8988T (cell line): Measurements from ENCODE around the gene SLC12A7.
A peak's percentile ranks its signal among the peaks of the same experiment; 100 is the strongest.

Experiments used
- DNase-seq: peaks from one replicate; pipeline ENCODE4 v3.0.0; 2011

SLC12A7 gene

GRCh38 chr5:1045960-1046560, 65.8 kb downstream of the SLC12A7 start:
- no peak for DNase-seq

- no peak for DNase-seq
These were observed 67.7 kb downstream of the SLC12A7 start for GRCh38 chr5:1044117-1044516.

- DNase-seq = no peak
These were observed 68.5 kb downstream of the SLC12A7 start for GRCh38 chr5:1043327-1043726.

DNA sequence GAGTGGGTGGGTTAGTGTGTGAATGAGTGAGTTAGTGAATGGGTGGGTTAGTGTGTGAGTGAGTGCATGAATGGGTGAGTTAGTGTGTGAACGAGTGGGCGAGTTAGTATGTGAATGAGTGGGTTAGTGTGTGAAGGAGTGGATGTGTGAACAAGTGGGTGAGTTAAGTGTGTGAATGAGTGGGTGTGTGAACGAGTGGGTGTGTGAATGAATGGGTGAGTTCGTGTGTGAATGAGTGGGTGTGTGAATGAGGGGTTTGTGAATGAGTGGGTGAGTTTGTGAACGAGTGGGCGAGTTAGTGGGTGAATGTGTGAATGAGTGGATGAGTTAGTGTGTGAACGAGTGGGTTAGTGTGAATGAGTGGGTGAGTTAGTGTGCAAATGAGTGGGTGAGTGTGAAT, 69.2 kb downstream of the SLC12A7 start:
- DNase-seq = no peak

GRCh38 chr5:1041225-1042143, 70.4 kb downstream of the SLC12A7 start:
- no peak for DNase-seq

- peak; percentile 8 for DNase-seq
These were observed 71.3 kb downstream of the SLC12A7 start for GRCh38 chr5:1040571-1040970.

DNA sequence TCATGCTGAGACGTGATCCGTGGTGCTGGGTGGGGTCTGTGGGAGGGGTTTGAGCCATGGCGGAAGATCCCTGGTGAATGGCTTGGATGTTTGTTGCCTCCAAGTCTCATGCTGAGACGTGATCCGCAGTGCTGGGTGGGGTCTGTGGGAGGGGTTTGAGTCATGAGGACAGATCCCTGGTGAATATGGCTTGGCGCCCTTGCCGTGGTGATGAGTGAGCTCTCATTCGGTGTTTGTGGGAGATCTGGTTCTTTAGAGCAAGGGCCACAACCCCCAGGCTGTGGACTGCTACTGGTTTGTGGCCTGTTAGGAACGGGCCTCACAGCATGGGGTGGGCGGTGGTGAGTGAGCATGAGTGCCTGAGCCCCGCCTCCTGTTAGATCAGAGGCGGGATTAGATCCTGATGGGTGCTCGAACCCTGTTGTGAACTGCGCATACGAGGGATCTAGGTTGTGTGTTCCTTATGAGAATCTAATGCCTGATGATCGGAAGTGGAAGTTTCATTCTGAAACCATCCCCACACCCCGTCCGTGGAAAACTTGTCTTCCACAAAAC, 72.1 kb downstream of the SLC12A7 start:
- DNase-seq = no peak

GRCh38 chr5:1039210-1039548, 72.7 kb downstream of the SLC12A7 start:
- peak; percentile 9 for DNase-seq

GRCh38 chr5:1038417-1039209, 73.2 kb downstream of the SLC12A7 start:
- peak; percentile 26 for DNase-seq

GRCh38 chr5:1037671-1038416, 74.0 kb downstream of the SLC12A7 start:
- DNase-seq = peak; percentile 22

DNA sequence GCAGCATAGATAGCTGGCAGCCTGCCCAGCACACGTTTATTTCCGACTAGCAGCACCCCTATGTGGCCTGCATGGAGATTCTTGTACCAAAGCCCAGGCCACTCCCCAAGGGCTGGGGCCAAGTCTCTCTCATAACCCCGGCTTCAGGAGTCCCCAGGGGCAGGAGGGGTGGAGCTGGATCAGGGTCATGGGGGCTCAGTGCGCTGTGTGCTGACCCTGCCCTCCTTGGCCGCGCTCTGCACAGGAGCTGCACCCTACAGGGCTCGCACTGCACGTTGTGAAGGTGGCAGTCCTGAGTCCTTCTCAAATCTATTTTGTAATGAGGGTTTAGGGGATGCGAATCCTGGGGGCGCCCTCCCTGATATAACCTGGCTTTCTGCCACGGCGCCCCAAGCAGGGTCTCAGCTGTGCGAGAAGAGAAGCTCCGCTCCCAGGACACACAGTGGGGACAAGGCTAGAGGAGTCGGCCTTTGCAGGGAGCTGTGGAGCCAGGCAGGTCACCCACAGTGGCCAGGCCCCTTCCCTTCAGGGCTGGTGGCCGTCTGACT, 74.7 kb downstream of the SLC12A7 start:
- DNase-seq = peak; percentile 28

DNA sequence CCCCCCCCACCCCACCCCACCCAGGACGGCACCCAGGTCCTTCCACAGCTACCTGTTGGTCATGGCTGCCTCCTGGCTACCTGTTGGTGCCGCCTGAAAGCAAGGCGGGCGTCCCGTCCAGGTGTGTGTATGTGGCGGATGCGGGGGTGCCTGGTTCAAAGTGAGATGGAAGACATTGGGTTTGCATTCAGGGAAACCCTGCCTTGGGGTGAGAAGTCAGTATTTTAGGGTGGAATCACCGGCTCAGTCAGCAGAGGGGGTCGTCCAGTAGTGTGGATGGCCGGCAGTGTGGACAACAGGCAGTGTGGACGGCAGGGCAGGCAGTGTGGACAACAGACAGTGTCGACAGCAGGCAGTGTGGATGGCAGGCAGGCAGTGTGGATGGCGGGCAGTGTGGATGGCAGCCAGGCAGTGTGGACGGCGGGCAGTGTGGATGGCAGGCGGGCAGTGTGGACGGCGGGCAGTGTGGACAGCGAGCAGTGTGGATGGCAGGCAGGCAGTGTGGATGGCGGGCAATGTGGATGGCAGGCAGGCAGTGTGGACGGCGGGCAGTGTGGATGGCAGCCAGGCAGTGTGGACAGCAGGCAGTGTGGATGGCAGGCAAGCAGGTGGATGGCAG, 75.2 kb downstream of the SLC12A7 start:
- peak; percentile 26 for DNase-seq

GRCh38 chr5:1035421-1036405, 76.2 kb downstream of the SLC12A7 start:
- peak; percentile 29 for DNase-seq

DNA sequence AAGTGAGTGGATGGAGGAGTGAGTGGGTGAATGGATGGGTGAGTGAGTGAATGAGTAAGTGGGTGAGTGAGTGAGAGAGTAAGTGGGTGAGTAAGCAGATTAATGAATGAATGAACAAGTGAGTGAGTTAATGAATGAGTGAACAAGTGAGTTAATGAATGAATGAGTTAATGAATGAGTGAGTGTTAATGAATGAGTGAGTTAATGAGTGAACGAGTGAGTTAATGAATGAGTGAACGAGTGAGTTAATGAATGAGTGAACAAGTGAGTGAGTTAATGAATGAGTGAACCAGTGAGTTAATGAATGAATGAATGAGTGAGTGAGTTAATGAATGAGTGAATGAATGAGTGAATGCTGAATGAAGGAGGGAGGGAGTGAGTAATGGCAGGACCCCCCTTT, 76.9 kb downstream of the SLC12A7 start:
- DNase-seq = no peak

DNA sequence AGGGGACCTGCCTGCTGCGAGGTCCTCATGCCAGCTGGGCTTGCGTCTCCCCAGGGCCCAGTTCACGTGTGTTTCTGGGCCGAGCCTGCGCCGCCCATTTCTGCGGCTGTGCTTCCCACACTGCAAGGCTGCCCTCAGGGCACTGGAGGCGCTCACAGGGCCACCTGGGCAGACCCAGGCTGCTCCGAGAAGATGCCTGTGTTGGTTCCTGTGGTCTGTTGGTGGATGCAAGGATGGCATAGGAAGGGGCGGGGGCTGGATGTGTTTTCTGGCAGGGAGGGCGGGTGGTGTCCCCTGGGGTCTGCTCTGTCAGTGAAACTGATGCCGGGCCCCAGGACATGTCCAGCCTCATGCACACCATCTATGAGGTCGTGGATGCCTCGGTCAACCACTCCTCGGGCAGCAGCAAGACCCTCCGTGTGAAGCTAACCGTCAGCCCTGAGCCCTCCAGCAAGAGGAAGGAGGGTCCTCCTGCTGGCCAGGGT, 77.4 kb downstream of the SLC12A7 start:
- DNase-seq = no peak

GRCh38 chr5:1033606-1034420, 78.0 kb downstream of the SLC12A7 start:
- peak; percentile 14 for DNase-seq

DNA sequence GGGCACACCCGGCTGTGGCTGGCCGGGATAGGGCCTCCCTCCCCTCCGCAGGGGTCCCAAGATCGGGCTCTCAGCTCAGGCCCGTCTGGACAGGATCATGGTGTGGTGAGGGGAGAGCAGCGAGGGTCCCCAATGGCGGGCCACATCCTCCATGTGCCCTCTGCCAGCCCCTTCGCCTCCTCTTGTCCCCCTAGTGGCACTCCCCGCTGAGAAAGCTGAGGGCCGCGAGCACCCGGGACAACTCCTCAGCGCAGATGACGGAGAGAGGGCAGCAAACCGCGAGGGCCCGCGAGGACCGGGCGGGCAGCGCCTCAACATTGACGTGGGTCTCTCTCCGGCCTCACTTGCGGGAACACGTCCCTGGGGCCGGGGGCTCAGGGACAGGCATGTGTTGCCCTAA, 78.7 kb downstream of the SLC12A7 start:
- DNase-seq = peak; percentile 14

DNA sequence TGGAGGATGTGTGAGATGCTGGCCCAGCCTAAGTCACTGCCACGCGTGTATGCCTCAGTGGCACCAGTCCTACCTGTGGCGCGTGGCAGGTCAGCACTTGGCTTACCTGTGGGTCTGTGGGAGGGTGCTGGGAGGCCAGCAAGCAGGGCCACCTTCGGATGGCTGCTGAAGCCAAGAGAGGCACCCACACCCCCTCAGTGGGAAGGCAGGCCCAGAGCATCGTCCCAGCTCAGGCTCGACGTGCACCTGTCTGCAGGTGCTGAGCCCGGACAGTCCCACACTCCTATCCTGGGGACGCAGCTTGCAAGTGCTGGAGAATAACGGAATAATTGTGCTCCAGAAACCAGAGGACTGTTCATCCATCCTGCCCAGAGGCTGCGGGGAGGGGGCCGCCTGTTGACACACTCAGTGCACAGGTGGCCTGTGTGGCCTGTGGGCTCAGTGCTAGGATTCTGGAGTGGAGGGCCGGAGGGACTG, 79.3 kb downstream of the SLC12A7 start:
- no peak for DNase-seq

DNA sequence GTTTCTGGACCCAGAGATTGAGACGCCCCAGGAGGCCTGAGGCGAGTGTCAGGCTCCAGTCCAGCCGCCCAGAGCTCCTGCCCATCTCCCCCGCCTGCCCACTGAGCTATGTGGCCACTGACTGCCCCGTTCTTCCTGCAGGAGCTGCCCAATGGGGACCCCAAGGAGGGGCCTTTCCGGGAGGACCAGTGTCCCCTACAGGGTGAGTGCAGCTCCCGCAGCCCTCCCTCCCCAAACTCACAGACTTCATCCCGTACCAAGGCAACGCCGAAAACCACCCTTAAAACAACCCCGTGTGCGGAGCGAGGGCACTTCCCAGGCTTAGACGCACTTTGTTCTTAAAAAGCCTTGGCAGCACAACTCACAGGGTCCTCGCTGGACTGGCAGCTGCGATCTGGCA, 79.9 kb downstream of the SLC12A7 start:
- DNase-seq = peak; percentile 17
